ENCODE results near the gene INAFM2.

The INAFM2 gene

DNA sequence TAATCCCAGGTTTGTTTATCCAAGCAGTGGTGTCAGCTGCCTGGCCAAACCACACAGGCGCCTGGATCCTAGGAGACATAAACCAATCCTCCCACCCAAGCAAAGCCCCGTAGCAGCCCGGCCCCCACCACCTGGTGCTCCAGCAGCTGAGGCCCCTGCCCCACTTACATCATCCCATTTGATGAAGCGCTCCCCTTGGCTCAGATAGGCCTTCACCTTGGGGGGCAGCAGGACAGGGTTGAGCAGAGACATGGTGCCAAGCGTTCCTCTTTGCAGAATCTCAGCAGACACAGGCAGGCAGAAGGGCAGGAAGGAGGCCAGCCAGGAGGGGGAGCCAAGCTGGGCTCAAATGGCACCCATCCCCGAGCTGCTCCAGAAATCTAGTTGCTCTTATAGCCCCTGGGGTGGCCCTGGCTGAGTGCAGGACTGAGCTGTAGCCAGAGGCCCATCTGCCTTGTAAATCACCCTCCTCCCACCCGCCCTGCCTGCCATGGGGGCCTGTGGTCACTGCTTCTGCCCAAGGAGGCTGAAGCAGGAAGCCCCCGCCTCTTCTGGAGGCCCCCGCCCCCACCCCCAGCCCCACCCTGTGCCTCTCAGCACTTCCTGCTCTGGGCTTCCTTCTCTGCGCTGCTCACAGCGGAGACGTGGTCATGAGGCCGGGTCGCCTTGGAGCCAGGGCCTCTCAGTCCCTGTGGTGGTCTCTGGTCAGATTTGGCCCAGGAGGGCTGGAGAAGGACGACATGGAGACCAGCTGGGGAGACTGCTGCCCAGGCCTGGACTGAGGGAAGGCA, 15.9 kb upstream of the INAFM2 start, which contains the start of gene PLCB2:
Gene PLCB2 (minus strand): TSS at position 515 of the 791 bp plus-strand sequence. CDS start 263 bp downstream, at position 252.
- DNase-seq = peak in 1 of 2 donors; percentile 35

- DNase-seq = no peak
These were observed 14.1 kb upstream of the INAFM2 start for GRCh38 chr15:40309344-40309862.

GRCh38 chr15:40310001-40310959, 13.2 kb upstream of the INAFM2 start:
- no peak for DNase-seq

DNA sequence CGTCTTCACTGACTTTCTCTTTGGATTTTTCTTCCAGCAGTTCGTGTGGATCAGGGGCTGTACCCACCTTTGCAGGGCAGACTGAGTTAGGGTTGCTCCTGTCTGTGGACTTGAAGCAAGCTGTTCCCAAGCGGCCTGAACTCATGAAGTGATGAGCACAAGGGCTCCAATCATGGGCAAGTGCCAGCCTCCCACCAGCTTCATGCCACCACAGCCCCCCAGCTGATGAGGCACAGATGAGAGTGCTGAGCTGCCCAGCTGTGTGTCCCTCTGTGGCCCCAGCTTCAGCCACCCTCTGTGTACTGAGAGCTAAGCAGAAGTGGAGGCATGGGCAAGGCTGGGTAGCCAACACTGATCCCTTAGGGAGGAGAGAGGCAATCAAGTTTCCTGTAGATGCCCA, 12.5 kb upstream of the INAFM2 start:
- DNase-seq = no peak

GRCh38 chr15:40312370-40313158, 10.9 kb upstream of the INAFM2 start:
- DNase-seq = no peak

DNA sequence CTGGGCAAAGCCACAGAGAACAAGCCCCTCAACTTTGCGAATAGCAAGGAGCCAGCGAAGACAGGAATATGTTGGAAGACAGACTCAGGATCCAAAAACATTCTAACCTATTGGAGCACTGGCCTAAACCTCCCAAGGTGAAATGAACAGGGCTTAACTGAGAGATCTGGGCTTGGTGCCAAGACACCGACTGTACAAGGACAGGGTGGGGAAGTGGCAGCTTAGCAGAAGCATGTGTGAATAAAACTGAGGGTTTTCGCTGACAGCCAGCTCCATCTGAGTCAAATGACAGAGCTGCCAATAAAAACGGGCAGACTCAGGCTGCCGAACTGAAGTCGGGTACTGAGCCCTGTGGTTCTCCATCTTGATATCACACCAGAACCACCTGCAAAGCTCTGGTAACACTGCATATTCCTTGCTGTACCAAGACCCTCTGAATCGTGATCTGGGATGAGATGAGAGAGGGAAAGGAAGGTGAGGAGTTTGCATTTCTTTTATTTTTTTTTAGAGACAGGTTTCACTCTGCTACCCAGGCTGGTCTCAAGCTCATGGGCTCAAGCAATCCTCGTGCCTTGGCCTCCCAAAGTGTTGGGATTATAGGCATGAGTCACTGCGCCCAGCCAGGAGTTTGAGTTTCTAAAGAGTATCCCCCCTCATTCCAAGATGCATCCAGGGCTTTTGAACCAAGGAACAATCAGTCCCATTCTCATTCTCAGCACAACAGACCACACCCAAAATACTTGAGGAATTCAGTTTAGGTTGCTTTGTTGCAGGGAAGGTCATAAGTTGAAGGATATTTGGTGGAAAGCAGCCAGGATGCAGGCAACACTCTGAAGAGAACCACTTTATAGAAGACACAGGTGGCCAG, 9.7 kb upstream of the INAFM2 start:
- peak in 1 of 2 donors; percentile 17 for DNase-seq

DNA sequence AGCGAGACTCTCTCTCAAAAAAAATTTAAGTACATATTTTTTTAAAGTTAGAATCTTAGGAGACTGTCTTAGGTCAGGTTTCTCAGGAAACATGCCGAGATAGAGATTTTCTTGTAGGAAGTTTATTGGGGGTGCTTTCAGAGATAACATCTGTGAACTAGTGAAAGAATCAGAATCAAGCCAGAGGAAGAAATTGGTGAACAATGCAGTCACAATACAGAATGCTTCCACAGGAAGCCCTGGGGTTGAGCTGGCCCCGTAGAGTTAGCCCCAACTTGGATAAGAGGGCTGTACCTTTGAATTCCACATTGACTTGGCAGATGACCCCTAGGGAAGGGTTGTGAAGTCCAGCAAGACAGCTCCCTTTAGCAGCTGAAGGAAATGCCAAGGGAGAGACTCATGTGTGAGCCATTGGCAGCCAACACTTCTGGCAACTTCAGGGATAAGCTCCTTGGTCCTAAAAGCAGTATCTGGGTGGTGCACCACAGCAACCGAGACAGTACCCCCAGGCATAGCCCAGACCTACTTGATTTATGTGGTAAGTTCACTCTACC, 8.7 kb upstream of the INAFM2 start:
- no peak for DNase-seq

DNA sequence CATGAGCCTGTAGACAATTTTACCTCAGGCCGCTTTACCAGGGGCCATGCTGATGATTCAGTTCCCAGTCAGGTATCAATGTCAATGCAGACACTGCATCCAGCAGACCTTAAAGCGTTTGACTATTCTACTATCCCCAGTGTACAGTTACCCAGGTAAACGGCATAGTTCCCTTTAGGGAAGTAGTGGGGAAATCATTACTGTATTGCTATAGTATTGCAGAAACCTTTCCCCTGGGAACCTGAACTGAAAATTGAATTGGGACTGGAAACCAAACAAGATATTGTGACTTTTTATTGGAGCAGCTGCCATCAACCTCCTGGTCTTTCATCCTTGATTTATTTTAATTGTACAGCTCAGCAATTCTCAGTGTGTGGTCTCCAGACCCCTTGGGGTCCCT, 6.6 kb upstream of the INAFM2 start:
- DNase-seq = no peak

DNA sequence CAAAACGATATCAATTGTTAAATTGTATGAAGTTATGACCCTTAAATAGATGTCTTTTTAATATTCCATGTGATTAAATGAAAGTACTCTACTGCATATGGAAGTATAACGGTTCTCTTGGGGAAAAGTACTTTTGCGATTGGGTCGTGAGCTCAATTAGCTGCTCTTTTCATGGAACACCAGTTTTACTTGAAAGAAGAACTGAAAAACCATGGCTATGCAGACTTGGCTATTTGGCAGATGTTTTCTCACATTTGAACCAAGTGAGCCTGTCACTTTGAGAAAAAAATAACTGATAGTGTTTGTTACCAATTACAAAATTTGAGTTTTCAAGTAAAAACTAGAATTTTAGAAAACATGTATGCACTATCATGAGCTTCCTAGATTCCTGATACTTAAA, 5.9 kb upstream of the INAFM2 start:
- DNase-seq = no peak

- DNase-seq = no peak
These were observed 3.1 kb upstream of the INAFM2 start for GRCh38 chr15:40320409-40320808.

DNA sequence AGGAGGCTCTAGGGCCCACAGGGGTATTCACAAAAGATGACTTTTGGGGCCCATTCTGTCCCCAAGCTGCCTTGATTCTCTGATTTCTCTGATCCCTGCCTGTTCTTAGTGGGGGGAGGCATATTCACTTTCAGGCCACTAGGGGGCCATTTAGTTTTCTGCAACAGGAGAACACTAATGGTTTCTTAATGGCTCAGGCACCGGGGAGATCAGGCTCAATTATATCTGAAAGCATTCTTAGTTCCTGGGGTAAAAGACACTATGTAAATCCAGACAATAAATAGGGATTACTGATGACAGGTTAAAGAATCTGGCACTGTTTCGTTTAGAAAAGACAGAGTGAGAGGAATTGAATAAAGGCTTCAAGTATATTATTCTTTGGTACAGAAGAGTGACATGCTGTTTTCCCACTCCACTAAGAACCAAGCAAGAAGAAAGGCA, 2.5 kb upstream of the INAFM2 start:
- peak; percentile 24 to 86 for DNase-seq

GRCh38 chr15:40322531-40323238, 807 bp upstream of the INAFM2 start:
- DNase-seq = no peak

GRCh38 chr15:40323953-40324937, 753 bp downstream of the INAFM2 start:
- DNase-seq = peak in 1 of 2 donors; percentile 33

DNA sequence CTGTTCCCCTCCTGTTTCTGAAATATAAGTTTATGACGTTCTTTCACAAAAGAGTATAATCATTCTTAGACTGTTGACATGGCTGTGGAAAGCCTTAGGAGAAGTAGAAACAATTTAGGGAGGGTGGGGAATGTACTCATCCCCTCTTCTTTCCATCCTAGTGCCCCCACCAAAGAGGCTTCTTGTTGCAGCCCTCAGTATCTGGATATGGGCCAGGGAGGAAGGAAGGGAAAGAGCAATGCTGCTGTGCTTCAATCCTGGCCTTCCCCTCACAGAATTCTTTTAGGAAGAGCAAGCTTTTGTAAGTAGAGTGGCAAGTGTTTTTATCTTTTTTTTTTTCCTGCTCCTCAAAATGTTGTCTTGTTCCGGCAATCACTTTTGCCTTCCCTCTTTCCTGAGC, 1.7 kb downstream of the INAFM2 start:
- DNase-seq = no peak

- DNase-seq = no peak
These were observed 2.2 kb downstream of the INAFM2 start for GRCh38 chr15:40325700-40326099.

- no peak for DNase-seq
These were observed 4.0 kb downstream of the INAFM2 start for GRCh38 chr15:40327457-40327856.

DNA sequence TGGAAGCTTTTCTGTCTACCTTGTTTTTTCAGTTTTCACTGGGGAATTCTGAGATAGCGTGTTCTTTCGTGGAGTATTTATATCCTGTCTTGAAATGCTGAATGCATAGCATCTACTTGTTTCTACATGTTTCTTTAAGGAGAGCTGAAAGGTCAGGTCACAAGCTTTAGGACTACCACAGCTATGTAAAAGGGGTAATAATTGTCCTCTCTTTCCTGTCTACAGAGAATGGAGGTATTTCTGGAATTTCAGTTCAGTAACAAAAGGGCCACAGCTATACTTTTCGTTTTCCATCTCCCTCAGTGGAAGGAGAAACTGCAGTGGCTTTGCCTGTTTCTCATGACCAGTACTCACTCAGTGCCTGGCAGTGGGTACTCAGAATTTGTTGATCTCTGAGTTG, 4.7 kb downstream of the INAFM2 start:
- DNase-seq = no peak

DNA sequence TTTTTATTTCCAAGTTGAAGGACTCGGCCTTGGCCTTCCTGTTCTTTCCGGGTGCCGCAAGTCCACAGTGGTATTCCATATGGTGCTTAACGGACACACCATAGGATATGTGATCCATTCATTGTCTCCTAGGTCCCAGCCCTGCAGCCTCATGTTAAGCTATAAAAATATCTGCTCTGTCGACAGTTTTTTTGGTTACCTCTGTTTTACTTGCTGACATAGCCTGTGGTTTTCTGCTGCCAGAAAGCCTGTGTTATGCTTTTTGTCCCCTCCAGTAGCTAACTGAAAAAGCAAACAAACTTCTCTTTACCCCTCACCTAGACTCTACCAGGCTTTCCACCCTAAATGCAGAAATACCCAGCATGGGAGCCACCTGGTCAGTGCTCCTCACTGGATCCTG, 5.3 kb downstream of the INAFM2 start:
- no peak for DNase-seq

GRCh38 chr15:40329804-40330203, 6.3 kb downstream of the INAFM2 start:
- no peak for DNase-seq

All from hippocampal formation (tissue), 2 donors.